HEK293 (cell line): ENCODE data around the gene C1RL.

Experiments
- CTCF ChIA-PET: fragments of 350-600 bp; formaldehyde crosslinking; extraction: SDS; loops from one replicate; lab custom pipeline; 2021; ENCODE audit warnings: antibody characterized with exemption; lab: Yijun Ruan, JAX
- POLR2A ChIA-PET: fragments of 300-600 bp; formaldehyde crosslinking; extraction: SDS; loops from one replicate; lab custom pipeline; 2020; ENCODE audit warnings: antibody characterized with exemption, inconsistent platforms; lab: Yijun Ruan, JAX
- H3K27ac ChIP-seq: fragments of 200-500 bp; sonication (Bioruptor generic); 2 replicates; pipeline ENCODE4 v1.5.1; 2014; ENCODE audit warnings: low read depth, low read length, control low read depth, inconsistent platforms; ENCODE audit errors: extremely low read depth
- H3K36me3 ChIP-seq, 2 experiments: fragments of 200-500 bp in 1 of 2; sonication (Bioruptor generic) in 1 of 2; 1 replicate in 1 of 2; 2 replicates in 1 of 2; pipeline ENCODE4 v1.5.1; 2014 to 2017; ENCODE audit warnings: inconsistent platforms in 2 of 2, low read length in 2 of 2; ENCODE audit not compliant: control insufficient read depth in 2 of 2, insufficient read depth in 1 of 2
- H3K4me1 ChIP-seq: fragments of 200-500 bp; sonication (Bioruptor generic); 2 replicates; pipeline ENCODE4 v1.5.1; 2014; ENCODE audit warnings: mild to moderate bottlenecking, low read length, inconsistent platforms; ENCODE audit not compliant: control insufficient read depth, insufficient read depth
- H3K4me3 ChIP-seq: 2 replicates; pipeline ENCODE4 v1.5.1; 2011; ENCODE audit warnings: low read depth, mild to moderate bottlenecking, control low read depth, low read length, moderate library complexity
- H3K9me3 ChIP-seq: fragments of 200-500 bp; sonication (Bioruptor generic); 2 replicates; pipeline ENCODE4 v1.5.1; 2014; ENCODE audit warnings: low read depth, low read length, inconsistent platforms; ENCODE audit not compliant: control insufficient read depth, insufficient read depth
- EGR2 ChIP-seq: fragments of 450-650 bp; formaldehyde crosslinking; IDR thresholded peaks from 2 replicates; pipeline ENCODE4 v1.5.1; 2016; ENCODE audit warnings: low read depth, missing biosample characterization, missing genetic modification characterization
- FEZF1 ChIP-seq: fragments of 450-650 bp; formaldehyde crosslinking; IDR thresholded peaks from 2 replicates; pipeline ENCODE4 v1.5.1; 2016; ENCODE audit warnings: missing biosample characterization, missing genetic modification characterization
- GFI1B ChIP-seq: fragments of 450-650 bp; formaldehyde crosslinking; IDR thresholded peaks from 2 replicates; pipeline ENCODE4 v1.5.1; 2016; ENCODE audit warnings: missing biosample characterization, missing genetic modification characterization
- OVOL3 ChIP-seq: fragments of 450-650 bp; formaldehyde crosslinking; IDR thresholded peaks from 2 replicates; pipeline ENCODE4 v1.5.1; 2016; ENCODE audit warnings: missing biosample characterization, missing genetic modification characterization
- SCRT1 ChIP-seq: fragments of 450-650 bp; formaldehyde crosslinking; IDR thresholded peaks from 2 replicates; pipeline ENCODE4 v1.5.1; 2016; ENCODE audit warnings: missing biosample characterization, missing genetic modification characterization, borderline replicate concordance
- SP7 ChIP-seq: fragments of 450-650 bp; formaldehyde crosslinking; IDR thresholded peaks from 2 replicates; pipeline ENCODE4 v1.5.1; 2016; ENCODE audit warnings: missing biosample characterization, missing genetic modification characterization
- TCF7L2 ChIP-seq: IDR thresholded peaks from 2 replicates; pipeline ENCODE4 v1.6.1; 2011; ENCODE audit warnings: low read depth, mild to moderate bottlenecking, inconsistent platforms, low read length, moderate library complexity, borderline replicate concordance
- WT1 ChIP-seq: fragments of 450-650 bp; formaldehyde crosslinking; IDR thresholded peaks from 2 replicates; pipeline ENCODE4 v1.5.1; 2016; ENCODE audit warnings: missing biosample characterization, missing genetic modification characterization
- ZEB2 ChIP-seq: fragments of 450-650 bp; formaldehyde crosslinking; IDR thresholded peaks from 2 replicates; pipeline ENCODE4 v1.5.1; 2016; ENCODE audit warnings: missing biosample characterization, missing genetic modification characterization
- ZIC2 ChIP-seq: fragments of 450-650 bp; formaldehyde crosslinking; IDR thresholded peaks from 2 replicates; pipeline ENCODE4 v1.5.1; 2016; ENCODE audit warnings: missing biosample characterization, missing genetic modification characterization
- ZNF16 ChIP-seq: fragments of 450-650 bp; formaldehyde crosslinking; IDR thresholded peaks from 2 replicates; pipeline ENCODE4 v1.5.1; 2016; ENCODE audit warnings: low read depth, missing biosample characterization, missing genetic modification characterization
- ZNF324 ChIP-seq: fragments of 450-650 bp; formaldehyde crosslinking; IDR thresholded peaks from 2 replicates; pipeline ENCODE4 v1.5.1; 2016; ENCODE audit warnings: missing biosample characterization, missing genetic modification characterization
- ZNF341 ChIP-seq: fragments of 450-650 bp; formaldehyde crosslinking; IDR thresholded peaks from 2 replicates; pipeline ENCODE4; 2016; ENCODE audit warnings: low read depth, missing biosample characterization, missing genetic modification characterization
- ZNF416 ChIP-seq: fragments of 450-650 bp; formaldehyde crosslinking; IDR thresholded peaks from 2 replicates; pipeline ENCODE4 v1.5.1; 2016; ENCODE audit warnings: missing biosample characterization, missing genetic modification characterization
- ZNF501 ChIP-seq: fragments of 450-650 bp; formaldehyde crosslinking; IDR thresholded peaks from 2 replicates; pipeline ENCODE4 v1.5.1; 2016; ENCODE audit warnings: missing biosample characterization, missing genetic modification characterization
- ZNF530 ChIP-seq: fragments of 450-650 bp; formaldehyde crosslinking; IDR thresholded peaks from 2 replicates; pipeline ENCODE4 v1.5.1; 2016; ENCODE audit warnings: low read depth, missing biosample characterization, missing genetic modification characterization
- ZNF548 ChIP-seq: fragments of 450-650 bp; formaldehyde crosslinking; IDR thresholded peaks from 2 replicates; pipeline ENCODE4 v1.5.1; 2016; ENCODE audit warnings: missing biosample characterization, missing genetic modification characterization
- ZNF571 ChIP-seq: fragments of 450-650 bp; formaldehyde crosslinking; IDR thresholded peaks from 2 replicates; pipeline ENCODE4 v1.5.0; 2017; ENCODE audit warnings: missing biosample characterization, missing genetic modification characterization
- ZNF623 ChIP-seq: fragments of 450-650 bp; formaldehyde crosslinking; IDR thresholded peaks from 2 replicates; pipeline ENCODE4 v1.5.1; 2016; ENCODE audit warnings: missing biosample characterization, missing genetic modification characterization
- ZNF677 ChIP-seq: fragments of 450-650 bp; IDR thresholded peaks from 2 replicates; pipeline ENCODE4 v1.5.0; 2018; ENCODE audit warnings: missing biosample characterization, mild to moderate bottlenecking, missing genetic modification characterization, moderate library complexity
- ZNF701 ChIP-seq: fragments of 450-650 bp; formaldehyde crosslinking; IDR thresholded peaks from 2 replicates; pipeline ENCODE4 v1.5.1; 2016; ENCODE audit warnings: missing biosample characterization, missing genetic modification characterization
- ZNF707 ChIP-seq: fragments of 450-650 bp; formaldehyde crosslinking; IDR thresholded peaks from 2 replicates; pipeline ENCODE4 v1.5.1; 2016; ENCODE audit warnings: missing biosample characterization, missing genetic modification characterization
- ZNF747 ChIP-seq: fragments of 450-650 bp; formaldehyde crosslinking; IDR thresholded peaks from 2 replicates; pipeline ENCODE4 v1.5.1; 2016; ENCODE audit warnings: missing biosample characterization, missing genetic modification characterization
- ZNF76 ChIP-seq: fragments of 450-650 bp; formaldehyde crosslinking; IDR thresholded peaks from 2 replicates; pipeline ENCODE4; 2016; ENCODE audit warnings: low read depth, missing biosample characterization, missing genetic modification characterization, borderline replicate concordance
- ZNF843 ChIP-seq: fragments of 450-650 bp; formaldehyde crosslinking; IDR thresholded peaks from 2 replicates; pipeline ENCODE4 v1.5.1; 2016; ENCODE audit warnings: missing biosample characterization, missing genetic modification characterization
- ZSCAN23 ChIP-seq: fragments of 450-650 bp; formaldehyde crosslinking; IDR thresholded peaks from 2 replicates; pipeline ENCODE4 v1.5.1; 2016; ENCODE audit warnings: missing biosample characterization, missing genetic modification characterization
- TF ChIP-seq, protein P1 (sequence below): fragments of 450-650 bp; formaldehyde crosslinking; IDR thresholded peaks from 2 replicates; pipeline ENCODE4 v1.5.1; 2016; ENCODE audit warnings: missing biosample characterization, missing genetic modification characterization, borderline replicate concordance
- TF ChIP-seq, protein P2 (sequence below): fragments of 450-650 bp; formaldehyde crosslinking; IDR thresholded peaks from 2 replicates; pipeline ENCODE4 v1.5.1; 2016; ENCODE audit warnings: missing biosample characterization, missing genetic modification characterization
- TF ChIP-seq, protein P3 (sequence below): sonication (generic); formaldehyde crosslinking; IDR thresholded peaks from 2 replicates; pipeline ENCODE4 v1.8.1; 2022; ENCODE audit warnings: mild to moderate bottlenecking, moderate library complexity, missing genetic modification reagents

The C1RL gene

DNA sequence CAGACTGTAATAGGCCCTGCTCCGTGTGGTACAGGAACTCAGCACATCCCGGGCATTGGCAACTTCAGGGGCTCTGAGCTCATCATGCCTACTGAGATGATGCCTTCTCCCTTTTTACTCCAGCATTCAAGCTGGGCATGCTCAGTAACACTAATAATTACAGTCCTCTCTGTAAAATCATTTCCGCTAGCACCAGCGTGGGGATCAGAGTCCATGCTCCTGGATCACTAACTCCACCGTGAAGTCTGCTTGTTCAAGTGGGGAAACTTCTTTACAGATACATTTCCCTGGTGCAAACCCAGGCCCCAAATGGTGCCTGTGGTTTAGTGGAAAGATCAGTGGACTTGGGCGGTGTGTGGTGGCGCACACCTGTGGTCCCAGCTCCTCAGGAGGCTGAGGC lies 37.9 kb upstream of the C1RL start:
- CTCF ChIA-PET, result interaction anchor here (0.6 to 3.5 kb wide), 5 partner anchors 16 to 619 kb away, joined by 3 to 24 read pairs (median 5); partner anchors contain the start of gene C1RL
- TF ChIP-seq SCRT1 (no peak), SP7 (no peak), EGR2 (tag by site-specific recombination) (no peak), ZNF76 (tag by site-specific recombination) (no peak), ZNF623 (tag by site-specific recombination) (no peak), ZNF701 (tag by site-specific recombination) (no peak), OVOL3 (tag by site-specific recombination) (no peak), ZNF548 (tag by site-specific recombination) (no peak), ZEB2 (tag by site-specific recombination) (no peak)
- TF ChIP-seq, all 188 proteins: peak for 0
- no peaks in the 10 kb centered on the region for H3K4me1 ChIP-seq
- POLR2A ChIA-PET, result no interaction called here
- no peak overlapping the region for H3K4me3 ChIP-seq
- H3K36me3 ChIP-seq, result peaks cover 7 to 74% of the 10 kb centered on the region in 2 experiments
- H3K9me3 ChIP-seq, result no peaks in the 10 kb centered on the region
- no peak overlapping the region for H3K27ac ChIP-seq

DNA sequence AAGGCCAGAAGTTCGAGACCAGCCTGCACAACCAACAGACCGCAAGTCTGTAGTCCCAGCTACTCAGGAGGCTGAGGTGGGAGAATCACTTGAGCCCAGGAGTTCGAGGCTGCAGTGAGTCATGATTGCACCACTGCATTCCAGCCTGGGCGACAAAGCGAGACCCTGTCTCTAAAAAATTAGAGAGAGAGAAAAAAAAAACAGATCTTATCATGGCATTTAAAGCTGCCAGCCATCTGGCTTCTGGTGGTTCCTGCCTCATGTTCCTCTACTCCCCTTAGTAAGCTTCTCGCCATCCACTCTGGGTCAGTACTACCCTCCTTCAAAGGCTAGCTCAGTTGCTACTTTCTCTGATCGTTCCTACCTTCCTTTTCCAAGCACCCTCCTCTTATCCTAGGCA lies 37.2 kb upstream of the C1RL start:
- TF ChIP-seq, protein P1, sequence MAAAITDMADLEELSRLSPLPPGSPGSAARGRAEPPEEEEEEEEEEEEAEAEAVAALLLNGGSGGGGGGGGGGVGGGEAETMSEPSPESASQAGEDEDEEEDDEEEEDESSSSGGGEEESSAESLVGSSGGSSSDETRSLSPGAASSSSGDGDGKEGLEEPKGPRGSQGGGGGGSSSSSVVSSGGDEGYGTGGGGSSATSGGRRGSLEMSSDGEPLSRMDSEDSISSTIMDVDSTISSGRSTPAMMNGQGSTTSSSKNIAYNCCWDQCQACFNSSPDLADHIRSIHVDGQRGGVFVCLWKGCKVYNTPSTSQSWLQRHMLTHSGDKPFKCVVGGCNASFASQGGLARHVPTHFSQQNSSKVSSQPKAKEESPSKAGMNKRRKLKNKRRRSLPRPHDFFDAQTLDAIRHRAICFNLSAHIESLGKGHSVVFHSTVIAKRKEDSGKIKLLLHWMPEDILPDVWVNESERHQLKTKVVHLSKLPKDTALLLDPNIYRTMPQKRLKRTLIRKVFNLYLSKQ (tag by site-specific recombination), result no peak
- TF ChIP-seq ZNF416 (tag by site-specific recombination) (no peak), ZNF707 (tag by site-specific recombination) (no peak), ZNF571 (tag by site-specific recombination) (no peak), ZNF501 (no peak), ZNF341 (tag by site-specific recombination) (no peak), ZNF747 (no peak), ZSCAN23 (no peak), WT1 (no peak), ZNF324 (tag by site-specific recombination) (no peak), FEZF1 (tag by site-specific recombination) (no peak), ZNF843 (no peak), ZNF16 (tag by site-specific recombination) (no peak), GFI1B (tag by site-specific recombination) (no peak), ZIC2 (no peak), ZNF677 (tag by site-specific recombination) (no peak), ZNF530 (tag by site-specific recombination) (no peak), TCF7L2 (no peak)
- TF ChIP-seq, protein P2, sequence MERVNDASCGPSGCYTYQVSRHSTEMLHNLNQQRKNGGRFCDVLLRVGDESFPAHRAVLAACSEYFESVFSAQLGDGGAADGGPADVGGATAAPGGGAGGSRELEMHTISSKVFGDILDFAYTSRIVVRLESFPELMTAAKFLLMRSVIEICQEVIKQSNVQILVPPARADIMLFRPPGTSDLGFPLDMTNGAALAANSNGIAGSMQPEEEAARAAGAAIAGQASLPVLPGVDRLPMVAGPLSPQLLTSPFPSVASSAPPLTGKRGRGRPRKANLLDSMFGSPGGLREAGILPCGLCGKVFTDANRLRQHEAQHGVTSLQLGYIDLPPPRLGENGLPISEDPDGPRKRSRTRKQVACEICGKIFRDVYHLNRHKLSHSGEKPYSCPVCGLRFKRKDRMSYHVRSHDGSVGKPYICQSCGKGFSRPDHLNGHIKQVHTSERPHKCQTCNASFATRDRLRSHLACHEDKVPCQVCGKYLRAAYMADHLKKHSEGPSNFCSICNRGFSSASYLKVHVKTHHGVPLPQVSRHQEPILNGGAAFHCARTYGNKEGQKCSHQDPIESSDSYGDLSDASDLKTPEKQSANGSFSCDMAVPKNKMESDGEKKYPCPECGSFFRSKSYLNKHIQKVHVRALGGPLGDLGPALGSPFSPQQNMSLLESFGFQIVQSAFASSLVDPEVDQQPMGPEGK (tag by site-specific recombination), result no peak
- TF ChIP-seq, protein P3, sequence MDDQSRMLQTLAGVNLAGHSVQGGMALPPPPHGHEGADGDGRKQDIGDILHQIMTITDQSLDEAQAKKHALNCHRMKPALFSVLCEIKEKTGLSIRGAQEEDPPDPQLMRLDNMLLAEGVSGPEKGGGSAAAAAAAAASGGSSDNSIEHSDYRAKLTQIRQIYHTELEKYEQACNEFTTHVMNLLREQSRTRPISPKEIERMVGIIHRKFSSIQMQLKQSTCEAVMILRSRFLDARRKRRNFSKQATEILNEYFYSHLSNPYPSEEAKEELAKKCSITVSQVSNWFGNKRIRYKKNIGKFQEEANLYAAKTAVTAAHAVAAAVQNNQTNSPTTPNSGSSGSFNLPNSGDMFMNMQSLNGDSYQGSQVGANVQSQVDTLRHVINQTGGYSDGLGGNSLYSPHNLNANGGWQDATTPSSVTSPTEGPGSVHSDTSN (CRISPR knock-in tag), result no peak
- H3K4me3 ChIP-seq, result no peak overlapping the region
- no peaks in the 10 kb centered on the region for H3K4me1 ChIP-seq
- peaks cover 3 to 75% of the 10 kb centered on the region in 2 experiments for H3K36me3 ChIP-seq
- ChIA-PET POLR2A (no interaction called here), CTCF (interaction anchor here (0.6 to 3.5 kb wide), 7 partner anchors 8 to 618 kb away, joined by 3 to 43 read pairs (median 19); partner anchors contain the start of genes C1RL and PEX5)
- H3K9me3 ChIP-seq, result no peaks in the 10 kb centered on the region
- no peak overlapping the region for H3K27ac ChIP-seq
